Nucleus accumbens (tissue), 56 donors: ENCODE results near the gene KCND2.
A peak's percentile ranks its signal among the peaks of the same experiment; 100 is the strongest.
"Not testable (repeated sequence)": the region's sequence is repeated elsewhere in the genome, so short reads cannot be mapped to it uniquely, and the experiment has no call there.

Experiments used
- DNase-seq, 56 donors: peaks; one replicate each; lab custom pipeline; 2025; lab: John Stamatoyannopoulos, UW

The KCND2 gene

DNA sequence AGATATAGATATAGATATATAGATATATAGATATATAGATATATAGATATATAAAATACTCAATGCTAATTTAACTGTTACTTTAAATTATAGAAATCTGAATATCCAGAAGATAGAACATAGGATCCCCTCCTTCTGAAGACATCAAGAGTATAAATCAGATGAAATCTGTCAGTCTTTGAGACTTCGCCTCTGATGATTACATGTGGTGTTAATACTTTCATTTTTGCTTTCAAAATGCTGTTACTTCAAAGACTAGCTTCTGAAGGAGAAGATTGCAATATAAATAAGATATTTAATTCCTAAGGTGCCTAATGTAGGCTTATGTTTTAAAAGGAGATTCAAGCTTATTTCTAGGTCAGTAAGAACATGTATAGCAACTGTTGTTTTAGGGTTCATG lies 404.6 kb downstream of the KCND2 start:
- DNase-seq: no peak

DNA sequence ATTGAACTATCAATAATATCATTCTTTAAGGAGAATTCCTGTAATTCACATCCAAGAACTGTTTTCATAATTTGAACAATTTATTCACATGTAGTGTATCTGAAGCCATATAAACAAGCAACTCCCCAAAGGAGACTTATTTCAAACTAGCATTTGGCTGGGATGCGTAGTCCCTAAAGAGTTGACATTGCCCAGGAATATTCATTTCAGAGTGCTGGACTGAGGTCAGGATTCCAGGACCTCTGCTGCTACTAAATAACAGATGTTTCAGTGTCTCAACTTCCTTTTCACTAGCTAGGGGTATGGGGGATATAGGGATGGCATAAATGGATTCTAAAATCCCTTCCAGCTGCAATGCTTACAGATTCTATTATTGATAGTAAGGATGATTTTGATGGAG lies 408.0 kb downstream of the KCND2 start:
- DNase-seq: no peak

DNA sequence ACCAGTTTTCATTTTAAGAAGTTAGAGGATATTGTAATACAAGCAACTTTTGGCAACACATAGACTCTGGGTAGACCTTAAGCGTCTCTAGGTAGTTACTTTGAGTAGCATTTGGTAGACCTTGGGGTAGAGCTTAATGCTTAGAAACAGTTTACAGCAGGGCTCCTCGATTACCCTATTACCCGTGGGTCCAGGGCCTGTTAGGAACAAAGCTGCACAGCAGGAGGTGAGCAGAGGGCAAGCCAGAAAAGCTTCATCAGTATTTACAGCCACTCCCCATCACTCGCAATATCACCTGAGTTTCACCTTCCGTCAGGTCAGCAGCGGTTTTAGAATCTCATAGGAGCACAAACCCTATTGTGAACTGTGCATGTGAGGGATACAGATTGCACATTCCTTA lies 411.5 kb downstream of the KCND2 start:
- DNase-seq: no peak

- no peak for DNase-seq
Observed at GRCh38 chr7:120691915-120692314, 418.9 kb downstream of the KCND2 start.

- DNase-seq: no peak
Observed at GRCh38 chr7:120695848-120696247, 422.9 kb downstream of the KCND2 start.

DNA sequence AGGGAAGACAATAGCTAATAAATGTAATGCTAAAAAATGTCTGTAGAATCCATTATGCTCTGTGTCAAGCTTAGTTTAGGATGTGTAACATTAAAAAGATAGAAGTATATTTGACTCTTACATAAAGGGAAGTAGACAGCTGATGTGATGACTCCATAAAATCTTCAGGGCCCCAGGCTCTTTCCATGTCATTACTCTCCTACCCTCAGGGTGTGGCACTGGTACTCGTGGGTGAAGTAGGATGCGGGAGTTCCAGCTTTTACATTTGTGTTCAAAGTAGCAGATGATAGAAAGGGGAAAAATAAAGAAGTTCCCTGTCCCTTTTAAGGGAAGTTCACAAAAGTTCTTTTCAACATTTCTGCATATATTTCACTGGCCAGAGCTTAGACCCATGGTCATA lies 427.8 kb downstream of the KCND2 start:
- peak in 2 of 56 donors; percentile 4 to 17 for DNase-seq

- not testable (repeated sequence) for DNase-seq
Observed at GRCh38 chr7:120702408-120702807, 429.4 kb downstream of the KCND2 start.

DNA sequence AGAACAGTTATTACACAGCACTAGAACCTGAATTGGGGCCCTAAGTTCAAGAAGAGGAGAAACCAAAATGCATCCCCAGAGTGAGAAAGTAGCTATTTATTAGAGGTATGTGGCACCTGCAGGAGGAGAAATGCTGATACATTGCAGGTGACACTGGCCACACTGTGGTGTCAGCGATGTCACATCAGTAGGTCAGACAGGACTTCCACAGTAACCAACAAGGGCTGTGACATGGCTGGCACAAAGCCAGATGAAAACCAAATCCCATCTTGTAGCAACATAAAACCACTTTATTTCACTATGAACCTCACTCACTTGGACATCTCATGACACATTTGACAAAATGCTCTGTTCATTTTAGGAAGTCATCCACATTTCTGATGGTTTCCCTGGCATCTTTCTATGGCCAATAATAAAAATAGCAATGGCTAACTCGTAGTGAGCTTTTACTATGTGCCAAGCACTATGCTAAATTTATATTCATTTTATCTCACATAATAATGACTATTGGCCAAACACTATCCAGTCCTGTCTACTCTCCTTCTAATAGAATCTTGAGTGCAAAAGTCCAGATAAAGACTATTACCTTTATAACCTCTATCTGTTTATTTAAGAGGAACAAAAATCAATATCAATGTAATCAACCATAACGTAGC lies 430.7 kb downstream of the KCND2 start:
- DNase-seq: no peak

GRCh38 chr7:120709252-120709971 lies 436.4 kb downstream of the KCND2 start:
- DNase-seq: no peak

- DNase-seq: no peak
Observed at GRCh38 chr7:120709972-120710320, 437.0 kb downstream of the KCND2 start.

GRCh38 chr7:120714945-120715344 lies 442.0 kb downstream of the KCND2 start:
- DNase-seq: peak in 4 of 56 donors; percentile 3 to 17 (median 5)

DNA sequence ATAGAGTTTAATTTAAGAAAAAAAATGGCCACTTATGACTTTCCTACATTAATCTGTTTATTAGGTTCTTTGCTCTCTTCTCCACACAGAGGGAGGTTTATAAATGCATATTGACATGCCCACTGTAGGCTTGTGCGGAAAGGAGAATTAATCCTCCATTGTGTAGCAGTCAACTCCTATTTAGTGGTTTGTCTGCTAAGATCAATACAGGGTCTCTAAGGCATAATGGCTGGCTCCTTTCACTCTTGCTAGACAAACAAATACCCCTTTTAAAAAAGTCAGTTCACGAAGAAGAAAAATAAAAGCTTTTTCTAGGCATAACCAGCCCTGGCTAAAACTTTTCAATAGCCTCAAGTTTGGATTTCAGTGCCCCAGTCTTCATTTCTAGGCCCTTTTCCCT lies 443.3 kb downstream of the KCND2 start:
- DNase-seq: no peak

DNA sequence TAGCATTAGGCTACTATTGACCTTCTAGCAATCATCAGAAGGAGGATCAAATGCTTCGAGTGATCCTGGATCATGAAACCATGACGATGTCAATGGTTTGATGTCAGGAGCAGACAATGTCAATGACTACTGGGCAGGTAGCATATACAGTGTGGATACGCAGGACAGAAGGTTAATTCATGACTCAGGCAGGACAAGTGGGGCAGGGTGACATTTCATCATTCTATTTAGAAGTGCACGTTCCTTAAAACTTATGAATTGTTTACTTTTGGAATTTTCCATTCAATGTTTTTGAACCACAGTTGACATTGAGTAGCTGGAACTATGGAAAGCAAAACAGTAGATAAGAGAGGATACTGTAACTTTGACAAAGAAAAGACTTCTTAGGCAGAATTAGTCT lies 444.2 kb downstream of the KCND2 start:
- DNase-seq: no peak

DNA sequence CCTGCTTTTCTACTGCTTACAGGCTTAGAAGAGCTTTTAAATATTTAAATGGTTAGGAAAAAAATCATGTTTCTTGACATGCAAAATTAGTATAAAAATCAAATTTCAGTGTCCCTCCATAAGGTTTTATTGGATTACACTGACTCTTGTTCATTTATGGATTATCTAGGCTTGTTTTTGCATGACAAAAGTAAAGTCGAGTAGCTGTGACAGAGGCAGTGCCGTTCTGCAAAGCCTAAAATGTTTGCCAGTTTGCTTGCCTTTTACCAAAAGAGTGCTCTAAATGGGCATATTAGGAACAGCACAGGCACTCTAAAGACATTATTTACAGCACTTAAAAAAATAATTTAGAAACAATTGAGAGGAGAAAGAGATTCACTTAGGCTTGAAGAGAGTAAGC lies 445.4 kb downstream of the KCND2 start:
- no peak for DNase-seq

DNA sequence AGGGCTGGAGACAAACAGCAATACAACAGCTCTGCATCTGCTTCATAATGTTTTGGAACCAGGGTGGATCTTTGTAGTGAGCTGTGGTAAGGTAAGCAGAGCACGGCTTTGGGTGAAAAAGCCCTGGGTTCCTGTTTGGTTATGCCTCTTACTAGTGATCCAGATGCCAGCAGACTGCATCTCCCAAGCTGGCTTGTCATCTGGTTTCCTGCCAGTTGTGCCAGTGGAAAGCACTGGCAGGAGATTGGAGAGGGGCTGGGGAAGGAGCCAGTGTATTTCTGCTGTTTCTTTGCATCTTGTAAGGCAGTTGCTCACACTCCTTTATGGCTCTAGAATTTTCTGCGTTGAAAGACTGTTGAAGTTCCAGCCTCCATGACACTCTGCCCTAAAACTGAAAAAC lies 447.3 kb downstream of the KCND2 start:
- DNase-seq: peak in 5 of 56 donors; percentile 4 to 14 (median 7)

DNA sequence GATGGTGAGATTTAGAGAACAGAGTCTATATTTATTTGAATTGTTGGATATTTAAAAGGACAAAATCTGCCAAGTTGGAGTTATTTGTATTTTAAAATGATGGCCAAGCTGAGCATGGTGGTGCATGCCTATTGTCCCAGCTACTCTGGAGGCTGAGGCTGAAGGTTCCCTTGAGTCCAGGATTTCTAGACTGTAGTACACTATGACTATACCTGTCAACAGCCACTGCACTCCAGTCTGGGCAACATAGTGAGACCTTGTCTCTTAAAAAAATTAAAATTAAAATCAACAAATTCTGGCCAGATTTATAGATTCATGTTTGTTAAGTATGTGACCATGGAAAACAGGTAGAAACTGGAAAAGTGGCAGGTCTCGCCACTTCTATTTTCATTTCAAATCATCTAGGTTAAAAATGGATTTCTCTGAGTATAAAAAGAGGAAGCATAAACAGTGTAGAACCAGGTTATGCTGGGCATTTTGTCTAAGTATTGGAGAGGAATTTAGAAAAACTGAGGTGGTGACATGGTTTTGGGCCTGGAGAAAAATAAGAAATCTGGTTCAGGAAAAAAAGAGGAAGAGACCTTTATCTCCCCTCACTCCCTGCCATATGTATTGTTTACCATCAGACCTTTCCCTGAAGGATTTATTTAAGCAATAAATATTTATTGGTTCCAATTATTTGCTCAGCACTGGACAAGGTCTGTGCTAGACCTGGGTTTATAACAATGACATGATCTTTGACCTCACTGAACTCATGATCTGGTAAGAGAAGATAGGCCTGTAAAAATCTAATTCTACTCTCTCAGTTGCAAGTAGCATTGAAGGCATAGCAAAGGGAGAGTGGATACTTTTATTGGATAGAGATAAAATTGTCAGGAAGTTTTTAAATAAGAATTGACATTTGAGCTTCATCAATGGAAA lies 450.8 kb downstream of the KCND2 start:
- DNase-seq: no peak

DNA sequence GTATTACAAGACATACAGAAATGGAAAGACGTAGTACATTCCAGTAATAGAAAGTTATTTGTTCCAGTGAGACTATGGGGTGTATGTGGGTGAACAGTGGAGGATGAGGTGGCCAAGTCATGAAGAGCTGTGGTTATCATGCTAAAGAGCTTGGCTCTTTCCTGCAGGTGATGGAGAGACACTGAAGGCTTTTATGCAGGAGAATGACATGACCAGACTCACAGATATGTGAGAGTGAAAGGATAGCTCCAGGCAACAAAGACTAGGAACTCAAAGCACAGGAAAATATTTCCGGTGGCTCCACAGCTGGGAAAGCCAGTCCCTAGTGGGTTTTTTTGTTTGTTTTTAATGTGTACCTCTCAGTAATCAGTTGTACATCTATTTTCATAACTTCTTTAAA lies 451.5 kb downstream of the KCND2 start:
- DNase-seq: no peak

GRCh38 chr7:120724955-120725354 lies 452.0 kb downstream of the KCND2 start:
- no peak for DNase-seq

GRCh38 chr7:120725376-120726039 lies 452.5 kb downstream of the KCND2 start:
- no peak for DNase-seq

GRCh38 chr7:120729245-120729644 lies 456.3 kb downstream of the KCND2 start:
- no peak for DNase-seq

- no peak for DNase-seq
Observed at GRCh38 chr7:120731271-120731670, 458.3 kb downstream of the KCND2 start.
